ENCODE results near the gene AFDN. TPM values are rescaled to one million over a fixed set of nuclear protein-coding genes. Genes with fewer than 3 reads are reported as not detected.

AFDN gene
- total and polyA plus RNA-seq, 2 of the 8 experiments (the other 6 are each of a cell fraction or from before 2014, with no cell fraction given): 53.4 to 192 TPM

DNA sequence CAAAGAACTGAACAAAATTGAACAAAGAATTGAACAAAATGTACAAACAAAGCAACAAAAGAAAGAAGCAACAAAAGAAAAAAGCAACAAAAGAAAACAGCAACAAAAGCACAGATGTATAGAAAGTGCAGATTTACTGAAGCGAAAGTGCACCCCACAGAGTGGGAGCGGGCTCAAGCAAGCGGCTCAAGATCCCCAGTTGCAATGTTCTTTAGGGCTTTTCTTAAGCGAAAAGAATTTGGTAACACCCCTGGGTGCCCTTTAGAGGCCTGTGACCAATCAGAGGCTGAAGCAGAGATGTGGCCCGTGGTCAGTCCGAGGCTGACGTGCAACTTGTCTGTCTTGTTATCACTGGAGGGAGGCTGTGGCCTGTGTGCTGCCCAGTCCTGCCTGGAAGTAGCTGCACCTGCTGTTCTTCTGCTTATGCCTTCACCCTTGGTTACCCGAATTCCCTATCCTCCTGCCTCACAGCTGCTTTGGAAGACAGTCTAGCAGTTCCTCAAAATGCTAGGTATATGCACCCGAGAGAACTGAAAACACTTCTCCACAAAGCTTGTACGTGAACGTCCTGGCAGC, 157.5 kb downstream of the AFDN start:
- Histone ChIP-seq H2BK12ac (ENCODE audit: low read depth, low read length) (no peak overlapping the region), H4K91ac (replicated peaks; ENCODE audit: insufficient read length, low read length) (no peak overlapping the region), H2AFZ (ENCODE audit: low read length) (no peak overlapping the region), H3K9ac (replicated peaks in 1 of 4; ENCODE audit: extremely low read depth in 1 of 4, low read depth in 3 of 4, low read length in 3 of 4) (no peak overlapping the region), H2BK5ac (ENCODE audit: low read depth, low read length) (no peak overlapping the region; the same call in 1 of the 2 replicates), H4K8ac (ENCODE audit: extremely low read depth, insufficient read depth, low read length) (no peak overlapping the region), H3K79me2 (ENCODE audit: control insufficient read depth in 1 of 2, insufficient read depth in 2 of 2, low read length in 2 of 2) (no peaks in the 10 kb centered on the region), H2AK5ac (ENCODE audit: low read depth, low read length) (no peak overlapping the region), H3K23ac (ENCODE audit: insufficient read length) (no peak overlapping the region), H3K23me2 (ENCODE audit: low read depth, low read length) (no peaks in the 10 kb centered on the region), H3K36me3 (ENCODE audit: control insufficient read depth in 2 of 4, insufficient read depth in 4 of 4, low read length in 3 of 4) (no peaks in the 10 kb centered on the region), H2BK15ac (ENCODE audit: low read length) (no peak overlapping the region), H4K20me1 (replicated peaks in 1 of 2; ENCODE audit: control insufficient read depth in 1 of 2, insufficient read depth in 2 of 2, low read length in 2 of 2) (no peaks in the 10 kb centered on the region), H3K4me3 (ENCODE audit: extremely low read depth in 1 of 4, insufficient read depth in 2 of 4, low read depth in 3 of 4, low read length in 4 of 4) (no peak overlapping the region), H3K4me2 (ENCODE audit: insufficient read depth in 1 of 2, low read depth in 2 of 2, low read length in 2 of 2) (no peak overlapping the region), H3K56ac (replicated peaks; ENCODE audit: insufficient read length, low read depth, low read length) (no peak overlapping the region), H3K9me3 (ENCODE audit: insufficient read depth in 2 of 2, low read depth in 1 of 2, low read length in 1 of 2) (no peaks in the 10 kb centered on the region; a peak in 1 of 4 replicates), H3K79me1 (ENCODE audit: low read depth, low read length) (no peaks in the 10 kb centered on the region), H3K4me1 (replicated peaks in 1 of 4; ENCODE audit: control insufficient read depth in 3 of 4, insufficient read depth in 4 of 4, low read length in 3 of 4) (no peaks in the 10 kb centered on the region), H3K4ac (replicated peaks; ENCODE audit: insufficient read length, low read depth, low read length) (no peak overlapping the region), H2BK120ac (replicated peaks; ENCODE audit: low read depth, low read length) (no peak overlapping the region), H3K14ac (ENCODE audit: insufficient read length) (no peak overlapping the region), H3K18ac (ENCODE audit: extremely low read depth, low read length) (no peak overlapping the region), H2BK20ac (ENCODE audit: low read length) (no peak overlapping the region), H4K5ac (ENCODE audit: insufficient read length, low read depth, low read length) (no peak overlapping the region), H3K27me3 (replicated peaks in 1 of 4; ENCODE audit: control insufficient read depth in 3 of 4, extremely low read depth in 1 of 4, insufficient read depth in 3 of 4, low read length in 3 of 4) (no peaks in the 10 kb centered on the region), H3K27ac (ENCODE audit: low read depth, low read length) (no peak overlapping the region)
- FAIRE-seq: no peak
- CTCF ChIA-PET (ENCODE audit: partially characterized antibody): interaction anchor here (0.9 to 1.3 kb wide), 2 partner anchors 16 to 33 kb away, joined by 3 read pairs; no protein-coding TSS in a partner anchor
- DNase-seq (ENCODE audit: low read depth in 1 of 2, low spot score in 2 of 2): peak in 1 of 2 experiments; percentile 27
- WGBS, 2 experiments (ENCODE audit: extremely low coverage in 1 of 2, insufficient coverage in 1 of 2, insufficient read length in 1 of 2, insufficient replicate concordance in 2 of 2, low coverage in 1 of 2, low lambda C conversion rate in 2 of 2, missing lambda C conversion rate in 1 of 2): 86% methylated on average over 11 of the region's 11 CpGs; no CpG with 5 or more reads in 1 of the 2 experiments
- POLR2A ChIA-PET (ENCODE audit: partially characterized antibody): no interaction called here
- TF ChIP-seq HDAC2 (IDR thresholded peaks at IDR 0.05; ENCODE audit: borderline replicate concordance in 1 of 2, low read depth in 2 of 2, low read length in 2 of 2) (no peak), ASH2L (IDR thresholded peaks at IDR 0.05; ENCODE audit: low read length) (no peak), JUN (IDR thresholded peaks at IDR 0.05; ENCODE audit: low read depth, low read length) (no peak), BRCA1 (IDR thresholded peaks at IDR 0.05; ENCODE audit: low read depth, low read length) (no peak), RNF2 (IDR thresholded peaks at IDR 0.05; ENCODE audit: borderline replicate concordance, low read depth, low read length, missing control alignments, poor library complexity, severe bottlenecking) (no peak), SUZ12 (IDR thresholded peaks at IDR 0.05; ENCODE audit: low read length) (no peak), BACH1 (IDR thresholded peaks at IDR 0.05; ENCODE audit: low read length) (no peak), KDM1A (IDR thresholded peaks at IDR 0.05; ENCODE audit: borderline replicate concordance, low read length) (no peak), GTF2F1 (IDR thresholded peaks at IDR 0.05; ENCODE audit: borderline replicate concordance, low read depth, low read length) (no peak)
- TF ChIP-seq, protein P1, sequence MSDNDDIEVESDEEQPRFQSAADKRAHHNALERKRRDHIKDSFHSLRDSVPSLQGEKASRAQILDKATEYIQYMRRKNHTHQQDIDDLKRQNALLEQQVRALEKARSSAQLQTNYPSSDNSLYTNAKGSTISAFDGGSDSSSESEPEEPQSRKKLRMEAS (IDR thresholded peaks at IDR 0.05): no peak
- TF ChIP-seq, protein P2, sequence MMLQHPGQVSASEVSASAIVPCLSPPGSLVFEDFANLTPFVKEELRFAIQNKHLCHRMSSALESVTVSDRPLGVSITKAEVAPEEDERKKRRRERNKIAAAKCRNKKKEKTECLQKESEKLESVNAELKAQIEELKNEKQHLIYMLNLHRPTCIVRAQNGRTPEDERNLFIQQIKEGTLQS (IDR thresholded peaks at IDR 0.05; ENCODE audit: insufficient read depth, low read depth, low read length): no peak

All from H1 (cell line).